HG03139 (cell line): ENCODE data around the gene SCMH1.
"Not testable (repeated sequence)": the region's sequence is repeated elsewhere in the genome, so short reads cannot be mapped to it uniquely, and the experiment has no call there.

Experiments
- ATAC-seq: cut with Tn5 transposase; IDR thresholded peaks from one replicate; pipeline ENCODE4 v1.9.1; 2021; ENCODE audit not compliant: unreplicated experiment

The SCMH1 gene

DNA sequence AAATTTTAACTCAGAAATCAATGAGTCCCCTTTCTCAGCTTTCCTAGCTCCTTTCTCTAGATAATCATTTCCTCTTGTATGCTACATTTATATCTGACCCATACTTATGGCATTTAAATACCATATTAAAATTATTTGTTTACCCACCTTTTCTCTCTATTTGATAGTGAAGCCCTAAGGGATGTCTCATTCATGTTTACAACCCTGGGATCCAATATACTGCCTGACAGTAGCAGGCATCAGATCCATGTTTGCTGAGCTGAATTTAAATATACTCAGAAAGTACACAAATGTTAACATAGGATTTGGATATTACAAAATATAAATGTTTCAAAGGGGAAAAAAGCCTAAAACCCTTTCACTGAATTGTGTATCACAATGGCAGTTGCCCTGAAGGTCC, 26.5 kb downstream of the SCMH1 start:
- ATAC-seq, result no peak

DNA sequence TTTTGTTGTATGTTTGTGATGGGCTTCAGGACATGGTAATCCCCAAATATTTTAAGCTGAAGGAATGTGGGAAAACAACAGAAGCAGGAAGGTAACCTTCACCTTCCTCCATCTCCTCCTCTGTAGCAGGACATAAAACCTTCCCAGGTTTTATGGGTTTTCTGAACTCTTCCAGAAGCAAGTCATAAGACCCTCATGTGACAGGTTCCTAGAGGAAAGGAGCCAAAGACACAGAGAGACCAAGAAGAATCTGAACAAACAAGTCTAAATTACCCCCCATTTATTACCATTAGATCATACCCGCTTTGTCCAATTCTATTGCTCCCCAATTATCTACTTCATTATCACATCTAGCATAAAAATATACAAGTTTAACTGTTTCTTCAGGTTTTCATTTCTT, 28.8 kb downstream of the SCMH1 start:
- no peak for ATAC-seq

DNA sequence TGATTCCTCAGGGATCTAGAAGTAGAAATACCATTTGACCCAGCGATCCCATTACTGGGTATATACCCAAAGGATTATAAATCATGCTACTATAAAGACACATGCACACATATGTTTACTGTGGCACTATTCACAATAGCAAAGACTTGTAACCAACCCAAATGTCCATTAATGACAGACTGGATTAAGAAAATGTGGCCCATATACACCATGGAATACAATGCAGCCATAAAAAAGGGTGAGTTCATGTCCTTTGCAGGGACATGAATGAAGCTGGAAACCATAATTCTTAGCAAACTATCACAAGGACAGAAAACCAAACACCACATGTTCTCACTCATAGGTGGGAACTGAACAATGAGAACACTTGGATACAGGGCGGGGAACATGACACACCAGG, 30.5 kb downstream of the SCMH1 start:
- not testable (repeated sequence) for ATAC-seq

DNA sequence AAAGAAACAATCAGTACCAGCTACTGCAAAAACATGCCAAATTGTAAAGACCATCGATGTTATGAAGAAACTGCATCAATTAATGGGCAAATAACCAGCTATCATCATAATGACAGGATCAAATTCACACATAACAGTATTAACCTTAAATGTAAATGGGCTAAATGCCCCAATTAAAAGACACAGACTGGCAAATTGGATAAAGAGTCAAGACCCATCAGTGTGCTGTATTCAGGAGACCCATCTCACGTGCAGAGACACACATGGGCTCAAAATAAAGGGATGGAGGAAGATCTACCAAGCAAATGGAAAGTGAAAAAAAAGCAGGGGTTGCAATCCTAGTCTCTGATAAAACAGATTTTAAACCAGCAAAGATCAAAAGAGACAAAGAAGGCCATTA, 35.1 kb downstream of the SCMH1 start:
- not testable (repeated sequence) for ATAC-seq

DNA sequence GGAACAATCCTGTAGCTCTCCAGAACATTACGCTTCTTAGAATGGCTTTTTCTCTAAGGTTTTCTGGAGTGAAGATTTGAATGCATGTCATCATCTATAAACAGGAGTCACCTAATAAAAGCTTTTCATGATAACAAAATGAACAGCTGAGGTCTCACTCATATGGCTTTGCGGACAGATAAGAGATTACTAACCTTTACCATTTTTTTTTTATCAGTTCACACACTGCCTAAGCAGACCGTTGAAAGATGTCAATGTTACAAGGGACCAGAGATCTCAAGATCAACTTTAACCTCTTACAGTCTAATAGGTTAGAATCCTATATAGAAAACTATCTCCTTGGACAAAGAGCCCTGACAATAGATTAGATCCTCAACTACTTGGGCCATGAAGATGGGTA, 41.4 kb downstream of the SCMH1 start:
- ATAC-seq, result no peak

DNA sequence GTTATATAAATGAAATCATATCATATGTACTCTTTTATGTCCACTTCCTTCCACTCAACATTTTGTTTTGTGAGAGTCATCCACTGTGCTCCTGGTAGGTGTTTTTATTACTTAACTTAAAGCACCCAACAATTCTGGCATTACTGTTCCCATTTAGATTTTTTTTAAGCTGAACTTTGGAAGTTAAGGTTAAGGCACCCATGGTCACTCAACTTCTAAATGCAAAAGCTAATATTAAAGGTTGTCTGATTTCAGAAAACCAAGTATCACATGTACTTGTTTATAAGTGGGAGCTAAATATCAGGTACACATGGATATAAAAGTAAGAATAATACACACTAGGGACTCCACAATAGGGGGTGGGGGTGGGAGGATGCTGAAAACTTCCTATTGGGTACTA, 42.7 kb downstream of the SCMH1 start:
- ATAC-seq, result no peak

DNA sequence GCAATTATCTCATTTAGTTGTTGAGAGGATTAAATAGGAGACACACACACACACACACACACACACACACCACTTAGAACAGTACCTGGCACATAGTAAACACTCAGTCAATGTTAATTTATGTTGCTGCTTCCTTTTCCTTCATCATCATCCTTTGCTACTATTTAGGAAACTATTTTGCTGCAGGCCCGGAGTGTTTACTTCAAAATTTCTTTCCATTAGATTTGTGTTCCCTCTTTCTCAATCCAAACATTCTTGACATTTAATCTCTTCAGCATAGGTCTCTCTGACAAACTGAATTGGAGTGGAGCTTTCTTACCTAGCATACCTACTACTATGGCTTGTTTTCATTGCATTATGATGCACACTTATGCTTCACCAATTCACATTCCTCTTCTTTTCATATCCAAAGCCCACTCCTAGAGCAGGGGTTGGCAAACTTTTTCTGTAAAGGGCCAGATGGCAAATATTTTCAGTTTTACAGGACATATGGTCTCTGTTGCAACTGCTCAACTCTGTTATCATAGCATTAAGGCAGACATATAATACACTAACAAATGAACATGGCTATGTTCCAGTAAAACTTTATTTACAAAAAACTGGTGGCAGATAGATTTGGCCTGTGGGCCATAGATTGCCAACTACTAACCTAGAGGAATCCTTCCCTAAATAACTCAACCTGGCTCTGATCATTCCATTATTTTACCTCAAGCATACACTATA, 49.5 kb downstream of the SCMH1 start:
- ATAC-seq, result no peak

DNA sequence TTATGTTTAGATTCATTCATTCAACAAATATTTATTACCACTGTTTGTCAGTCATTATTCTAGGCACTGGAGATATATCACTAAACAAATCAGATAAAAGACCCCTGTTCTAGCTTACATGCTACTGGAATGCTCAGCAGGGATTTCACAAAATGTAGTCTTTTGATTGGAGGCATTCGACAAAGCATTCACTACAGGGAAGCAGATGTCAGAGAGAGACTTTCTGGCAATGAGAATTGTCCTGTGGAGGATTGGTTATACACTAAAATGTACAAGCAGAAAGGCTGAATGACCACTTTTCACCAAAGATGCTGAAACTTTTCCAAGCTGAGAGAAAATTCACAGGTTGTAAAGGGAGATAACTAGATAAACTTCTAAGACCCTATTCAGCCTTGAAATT, 57.7 kb downstream of the SCMH1 start:
- ATAC-seq, result no peak

DNA sequence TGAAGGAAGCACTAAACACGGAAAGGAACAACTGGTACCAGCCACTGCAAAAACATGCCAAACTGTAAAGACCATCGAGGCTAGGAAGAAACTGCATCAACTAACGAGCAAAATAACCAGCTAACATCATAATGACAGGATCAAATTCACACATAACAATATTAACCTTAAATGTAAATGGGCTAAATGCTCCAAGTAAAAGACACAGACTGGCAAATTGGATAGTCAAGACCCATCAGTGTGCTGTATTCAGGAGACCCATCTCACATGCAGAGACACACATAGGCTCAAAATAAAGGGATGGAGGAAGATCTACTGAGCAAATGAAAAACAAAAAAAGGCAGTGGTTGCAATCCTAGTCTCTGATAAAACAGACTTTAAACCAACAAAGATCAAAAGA, 63.9 kb downstream of the SCMH1 start:
- not testable (repeated sequence) for ATAC-seq

DNA sequence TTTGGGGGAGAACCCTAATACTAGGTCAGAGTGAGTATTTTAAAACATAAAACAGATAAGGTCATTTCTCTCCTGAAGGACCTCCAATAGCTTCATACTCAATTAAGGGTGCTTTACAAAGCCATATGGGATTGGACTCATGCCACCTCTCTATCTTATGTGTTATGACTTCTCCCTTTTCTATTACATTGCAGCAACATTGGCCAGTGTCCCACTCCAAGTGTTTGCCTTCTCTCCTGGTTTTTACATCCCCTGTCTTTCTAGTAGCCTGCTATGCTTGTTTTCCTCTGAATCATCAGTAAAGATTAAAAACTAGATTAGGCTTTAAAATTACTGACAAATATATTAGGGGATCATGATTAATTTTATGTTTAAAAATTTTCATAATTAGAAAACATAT, 66.6 kb downstream of the SCMH1 start:
- ATAC-seq, result no peak

DNA sequence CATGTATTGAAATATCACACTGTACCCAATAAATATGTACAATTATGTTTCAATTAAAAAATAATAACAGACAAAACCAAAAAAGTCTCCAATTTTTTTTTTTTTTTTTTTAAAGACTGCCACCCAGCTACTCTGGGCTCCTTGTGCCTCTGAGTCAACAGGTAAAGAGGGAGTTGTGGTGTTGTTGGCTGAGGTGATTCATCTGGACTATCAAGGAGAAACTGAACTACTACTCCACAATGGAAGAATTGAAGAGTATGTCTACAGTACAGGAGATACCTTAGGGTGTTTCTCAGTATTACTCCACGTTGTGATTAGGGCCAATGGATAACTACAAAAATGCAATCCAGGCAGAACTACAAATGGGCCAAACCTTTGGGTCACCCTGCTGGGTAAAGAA, 67.9 kb downstream of the SCMH1 start:
- ATAC-seq, result no peak

DNA sequence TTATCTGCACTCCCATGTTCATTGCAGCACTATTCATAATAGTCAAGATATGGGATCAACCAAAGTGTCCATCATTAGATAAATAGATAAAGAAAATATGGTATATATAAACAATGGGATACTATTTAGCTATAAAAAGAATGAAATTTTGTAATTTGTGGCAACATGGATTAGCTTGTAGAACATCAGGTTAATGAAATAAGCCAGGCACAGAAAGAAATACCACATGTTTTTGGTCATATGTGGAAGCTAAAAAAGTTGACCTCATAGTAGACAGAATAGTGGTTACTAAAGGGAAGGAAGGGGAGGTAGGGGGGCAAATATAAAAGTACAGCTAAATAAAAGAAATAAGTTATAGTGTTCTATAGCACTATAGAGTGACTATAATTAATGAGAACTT, 68.5 kb downstream of the SCMH1 start:
- ATAC-seq, result no peak

DNA sequence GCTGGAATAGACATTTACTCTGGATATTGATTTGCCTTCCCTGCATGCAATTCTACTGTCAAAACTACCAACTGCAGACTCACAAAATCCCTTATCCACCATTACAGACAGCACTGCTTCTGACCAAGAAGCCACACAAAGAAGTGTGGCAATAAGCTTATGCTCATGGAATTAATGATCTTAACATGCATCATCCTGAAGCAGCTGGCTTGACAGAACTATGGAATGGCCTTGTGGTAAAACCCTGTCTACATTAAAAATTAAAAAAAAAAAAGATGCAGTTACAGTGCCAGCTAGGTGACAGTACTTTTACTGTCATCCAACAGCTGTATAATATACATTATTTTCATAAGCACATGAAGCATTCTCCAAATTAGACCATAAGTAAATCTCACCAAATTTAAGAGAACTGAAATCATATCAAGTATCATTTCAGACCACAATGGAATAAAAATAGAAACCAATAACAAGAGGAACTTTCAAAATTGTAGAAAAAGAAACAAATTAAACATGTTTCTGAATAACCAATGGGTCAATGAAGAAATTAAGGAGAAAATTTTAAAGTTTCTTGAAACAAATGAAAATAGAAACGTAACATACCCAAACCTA, 70.7 kb downstream of the SCMH1 start:
- no peak for ATAC-seq

DNA sequence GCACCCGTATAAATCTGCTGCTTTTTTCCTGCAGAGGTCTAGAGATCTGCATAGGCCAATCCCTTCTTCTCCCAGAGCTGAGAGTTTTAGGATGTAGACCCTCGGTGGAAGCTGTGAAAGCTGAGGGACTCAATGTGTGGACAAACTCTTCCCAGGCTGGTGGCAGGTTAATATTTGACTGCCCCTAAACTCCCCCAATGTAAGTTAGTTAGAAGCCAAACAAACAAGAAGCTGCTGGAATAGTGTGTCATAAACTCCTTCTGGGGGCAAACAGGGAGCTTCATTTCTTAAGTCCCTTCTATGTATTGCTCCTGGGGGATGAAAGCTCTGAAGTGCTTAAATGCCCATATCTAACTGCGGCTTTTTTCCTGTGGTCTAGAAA, 72.3 kb downstream of the SCMH1 start:
- no peak for ATAC-seq

DNA sequence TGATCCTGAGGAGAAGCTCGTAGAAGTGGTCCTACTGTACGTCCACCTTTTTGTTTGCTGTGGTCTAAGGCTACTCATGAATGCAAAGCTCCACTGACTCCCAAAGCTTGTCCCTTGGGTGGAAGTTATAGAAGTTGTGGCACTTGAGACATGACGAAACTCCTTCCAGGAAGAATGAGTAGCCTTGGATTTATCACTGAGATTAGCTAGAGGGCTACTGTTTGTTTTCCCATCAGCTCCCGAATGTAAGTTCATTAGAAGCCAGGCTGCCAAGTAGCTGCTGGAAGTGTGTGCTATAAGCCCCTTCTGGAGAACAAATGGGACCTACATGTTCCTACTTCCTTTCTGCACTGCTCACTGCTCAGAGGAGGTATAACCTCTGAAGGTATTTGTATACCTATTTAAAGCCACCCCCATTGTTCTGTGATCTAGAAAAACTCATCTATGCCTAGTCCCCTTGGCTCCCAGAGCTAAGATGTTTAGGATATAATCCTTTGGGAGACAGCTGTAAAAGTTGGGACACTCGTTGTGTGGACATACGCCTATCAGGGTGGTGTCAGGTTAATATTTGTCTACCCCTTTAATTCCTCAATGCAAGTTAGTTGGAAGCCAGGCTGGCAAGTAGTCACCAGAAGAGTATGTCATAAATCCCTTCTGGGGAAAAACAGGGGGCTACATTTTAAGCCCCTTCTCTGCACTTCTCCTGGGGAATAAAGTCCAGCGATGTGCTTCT, 72.9 kb downstream of the SCMH1 start:
- ATAC-seq, result no peak

DNA sequence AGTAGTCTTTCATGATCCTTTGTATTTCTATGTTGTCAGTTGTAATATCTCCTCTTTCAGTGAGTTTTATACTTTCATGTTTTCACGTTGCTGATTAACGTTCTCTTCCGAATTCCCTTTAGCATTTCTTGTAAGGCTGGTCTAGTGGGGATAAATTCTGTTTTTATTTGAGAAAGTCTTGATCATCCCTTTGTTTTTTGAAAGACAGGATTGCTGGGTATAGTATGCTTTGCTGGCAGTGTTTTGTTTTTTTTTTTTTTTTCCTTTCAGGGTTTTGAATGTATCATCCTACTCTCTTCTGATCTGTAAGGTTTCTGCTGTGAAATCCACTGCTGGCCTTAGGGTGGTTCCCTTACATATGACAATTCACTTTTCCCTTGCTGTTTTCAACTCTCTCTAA, 74.4 kb downstream of the SCMH1 start:
- no peak for ATAC-seq

DNA sequence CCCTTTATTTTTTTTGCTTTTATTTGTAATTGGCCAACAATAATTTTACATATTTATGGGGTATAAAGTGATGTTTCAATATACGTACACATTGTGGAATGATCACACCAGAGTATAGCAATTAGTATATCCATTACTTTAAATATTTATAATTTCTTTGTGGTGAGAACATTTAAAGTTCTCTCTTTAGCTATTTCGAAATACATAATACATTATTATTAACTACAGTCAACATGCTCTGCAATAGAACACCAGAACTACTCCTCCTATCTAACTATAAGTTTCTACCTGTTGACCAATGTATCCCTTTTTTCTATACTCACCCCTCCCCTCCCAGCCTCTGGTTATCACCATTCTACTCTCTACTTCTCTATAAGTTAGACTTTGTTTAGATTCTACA, 77.4 kb downstream of the SCMH1 start:
- no peak for ATAC-seq

DNA sequence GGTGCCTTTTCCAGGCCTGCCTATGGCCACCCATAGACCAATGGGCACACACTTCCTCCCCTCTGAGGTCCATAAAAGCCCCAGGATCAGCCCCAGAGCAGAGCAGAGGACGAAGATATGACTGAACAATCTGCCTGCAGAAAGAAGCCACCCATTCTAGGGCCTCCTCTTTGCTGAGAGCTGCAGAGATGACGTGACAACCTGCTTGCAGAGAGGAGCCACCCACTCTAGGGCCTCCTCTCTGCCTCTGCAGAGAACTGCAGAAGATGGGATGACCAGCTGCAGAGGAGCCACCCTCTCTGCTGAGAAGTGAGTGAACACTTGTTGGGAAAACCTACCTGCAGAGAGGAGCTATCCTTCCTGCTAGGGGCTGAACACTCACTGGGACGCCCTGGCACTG, 79.7 kb downstream of the SCMH1 start:
- ATAC-seq, result no peak

DNA sequence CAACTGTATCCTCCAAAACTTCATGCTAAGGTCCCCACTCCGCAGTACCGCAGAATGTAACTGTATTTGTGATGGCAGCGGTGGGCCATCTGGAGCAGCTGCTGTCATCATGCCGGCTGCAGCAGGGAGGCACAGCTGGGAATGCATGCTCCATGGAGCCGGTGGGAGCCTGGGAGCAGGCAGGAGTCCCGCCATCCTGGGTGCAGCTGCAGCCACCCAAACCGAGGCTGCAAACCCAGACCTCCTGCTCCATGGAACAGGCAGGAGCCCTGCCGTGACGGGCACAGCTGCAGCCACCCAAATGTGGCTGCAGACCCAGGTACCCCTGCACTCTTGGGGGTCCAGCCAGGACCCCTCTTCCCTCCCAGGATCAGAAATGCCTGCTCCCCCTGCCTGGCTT, 80.3 kb downstream of the SCMH1 start:
- no peak for ATAC-seq

DNA sequence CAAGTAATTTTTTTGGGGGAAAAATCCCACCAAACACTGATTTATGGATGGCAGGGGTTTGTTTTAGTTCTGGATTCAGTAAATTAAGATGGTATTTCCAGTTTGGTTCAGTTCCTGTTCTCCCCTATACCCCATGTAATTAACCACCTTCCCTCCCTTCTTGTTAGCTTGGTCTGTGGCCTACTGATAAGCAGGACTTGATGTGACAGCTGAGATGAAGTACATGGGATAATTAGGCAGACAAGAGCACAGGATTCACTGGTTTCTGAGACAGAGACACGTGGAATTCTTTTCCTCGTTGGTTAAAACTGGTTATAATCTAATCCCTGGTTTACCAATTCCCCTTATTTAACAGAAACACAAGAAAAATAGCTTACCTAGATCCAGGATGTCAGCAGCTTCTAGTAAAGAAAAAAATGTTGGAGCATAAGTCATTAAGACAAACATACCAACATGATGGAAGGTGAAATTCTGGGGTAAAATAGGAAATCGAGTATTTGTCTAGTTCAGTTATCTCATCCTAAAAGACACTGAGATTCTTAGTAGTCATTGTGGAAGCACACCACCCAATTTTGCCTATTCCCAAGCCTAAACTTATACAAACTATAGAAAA, 81.5 kb downstream of the SCMH1 start:
- no peak for ATAC-seq

DNA sequence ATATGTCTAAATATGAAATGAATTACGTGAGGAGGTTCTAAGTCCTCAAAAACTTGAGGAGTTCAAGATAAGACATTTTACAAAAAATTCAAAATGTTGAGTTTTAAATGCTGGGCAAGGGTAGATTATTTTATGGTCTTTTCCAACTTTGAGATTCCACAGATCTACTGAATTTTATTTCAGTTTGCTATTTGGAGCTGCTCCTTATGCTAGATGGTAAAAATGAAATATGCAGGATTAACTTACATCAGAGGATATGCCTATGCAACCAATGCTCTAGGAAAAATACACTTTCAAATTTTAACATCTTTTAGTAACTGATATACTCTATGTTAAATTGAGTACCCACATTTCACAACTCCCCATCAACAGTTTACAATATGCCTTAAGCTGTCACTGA, 83.1 kb downstream of the SCMH1 start:
- no peak for ATAC-seq
